Endodermal cell (in vitro differentiated cells): ENCODE results near the gene MARCHF3. TPM values are rescaled to one million over a fixed set of nuclear protein-coding genes. Genes with fewer than 3 reads are reported as not detected.

ENCODE experiments used
- DNase-seq: peaks from one replicate; pipeline ENCODE4 v3.0.0-alpha.2; 2017
- H3K27ac ChIP-seq: 2 replicates; pipeline ENCODE4 v1.5.1; 2013; ENCODE audit warnings: mild to moderate bottlenecking, low read depth, low read length, moderate library complexity
- H3K27me3 ChIP-seq: 2 replicates; pipeline ENCODE4 v1.6.1; 2013; ENCODE audit warnings: mild to moderate bottlenecking, low read length, moderate library complexity; ENCODE audit not compliant: insufficient read depth, control insufficient read depth, poor library complexity, severe bottlenecking
- H3K36me3 ChIP-seq: 2 replicates; pipeline ENCODE4 v1.7.0; 2013; ENCODE audit warnings: mild to moderate bottlenecking, low read length, moderate library complexity; ENCODE audit not compliant: control insufficient read depth, insufficient read depth
- H3K4me1 ChIP-seq: one replicate; pipeline ENCODE4 v1.7.0; 2013; ENCODE audit warnings: low read length; ENCODE audit not compliant: control insufficient read depth, insufficient read depth
- H3K4me3 ChIP-seq: 2 replicates; pipeline ENCODE4 v1.5.1; 2013; ENCODE audit warnings: mild to moderate bottlenecking, low read length, moderate library complexity
- H3K9ac ChIP-seq: 2 replicates; pipeline ENCODE4 v1.6.1; 2013; ENCODE audit warnings: mild to moderate bottlenecking, low read length, moderate library complexity; ENCODE audit not compliant: poor library complexity, severe bottlenecking; ENCODE audit errors: extremely low read depth
- H3K9me3 ChIP-seq: 2 replicates; pipeline ENCODE4 v1.6.1; 2013; ENCODE audit warnings: mild to moderate bottlenecking, low read length, moderate library complexity; ENCODE audit not compliant: control insufficient read depth
- H3K27ac Mint-ChIP-seq: 2 replicates; pipeline ENCODE4 v1.8.0; 2020; ENCODE audit warnings: mixed read lengths
- H3K27me3 Mint-ChIP-seq: 2 replicates; pipeline ENCODE4 v1.8.0; 2021; ENCODE audit warnings: mild to moderate bottlenecking, mixed read lengths; ENCODE audit not compliant: insufficient read depth
- H3K36me3 Mint-ChIP-seq: 2 replicates; pipeline ENCODE4 v1.8.0; 2020; ENCODE audit warnings: low read depth, mixed read lengths
- H3K4me1 Mint-ChIP-seq: 2 replicates; pipeline ENCODE4 v1.8.0; 2020; ENCODE audit warnings: mixed read lengths
- H3K4me3 Mint-ChIP-seq: 2 replicates; pipeline ENCODE4 v1.8.0; 2020; ENCODE audit warnings: mild to moderate bottlenecking, moderate library complexity, mixed read lengths
- H3K9me3 Mint-ChIP-seq: 2 replicates; pipeline ENCODE4 v1.8.0; 2020; ENCODE audit warnings: mild to moderate bottlenecking, mixed read lengths
- WGBS, 2 experiments: methylation state at CpG; one replicate each; pipeline versions ENCODE4 v1.1.5 to v1.1.7; 2013; ENCODE audit warnings: missing lambda C conversion rate in 2 of 2, mixed read lengths in 1 of 2; ENCODE audit not compliant: insufficient coverage in 1 of 2, insufficient read length in 1 of 2; 5-methylcytosine and 5-hydroxymethylcytosine counted together
- total RNA-seq, 2 donors: library from RNA; stranded (reverse); fragmentation: NEBNext Ultra II Directional in 1 of 2; extraction: Animal tissue kit (Norgen Biotek cat#: 25700) in 1 of 2; gene quantifications; 2 replicates in 1 of 2; 3 replicates in 1 of 2; pipeline ENCODE4 v1.2.1, GENCODE V29; 2021
- TF ChIP-seq, protein P1 (sequence below): fragments of 200-600 bp; sonication (generic); conservative IDR thresholded peaks from 2 replicates; pipeline ENCODE4 v1.5.0; 2021; ENCODE audit warnings: antibody characterized with exemption, mild to moderate bottlenecking

Gene MARCHF3
- total RNA-seq, 2 donors from 2014 or later = 4.4 to 11.3 TPM

DNA sequence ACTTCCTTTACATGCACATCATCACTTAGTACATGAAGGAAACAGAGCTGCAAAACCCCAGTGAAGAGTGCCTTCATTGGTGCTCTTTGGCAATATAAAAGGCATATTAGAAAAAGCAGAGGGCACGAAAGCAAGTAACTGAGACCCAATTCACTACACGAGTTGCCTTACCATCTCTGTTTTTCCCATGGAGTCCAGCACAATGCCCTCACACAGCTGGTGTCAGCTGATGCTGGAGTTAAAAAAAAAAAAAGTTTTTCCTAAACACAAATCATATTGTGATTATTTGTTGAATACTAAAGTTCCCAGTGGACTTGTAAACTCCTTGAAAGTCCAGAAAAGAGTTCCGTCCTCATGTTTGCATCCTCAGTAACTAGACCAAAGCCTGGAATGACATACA lies 25.6 kb downstream of the MARCHF3 start:
- TF ChIP-seq, protein P1, sequence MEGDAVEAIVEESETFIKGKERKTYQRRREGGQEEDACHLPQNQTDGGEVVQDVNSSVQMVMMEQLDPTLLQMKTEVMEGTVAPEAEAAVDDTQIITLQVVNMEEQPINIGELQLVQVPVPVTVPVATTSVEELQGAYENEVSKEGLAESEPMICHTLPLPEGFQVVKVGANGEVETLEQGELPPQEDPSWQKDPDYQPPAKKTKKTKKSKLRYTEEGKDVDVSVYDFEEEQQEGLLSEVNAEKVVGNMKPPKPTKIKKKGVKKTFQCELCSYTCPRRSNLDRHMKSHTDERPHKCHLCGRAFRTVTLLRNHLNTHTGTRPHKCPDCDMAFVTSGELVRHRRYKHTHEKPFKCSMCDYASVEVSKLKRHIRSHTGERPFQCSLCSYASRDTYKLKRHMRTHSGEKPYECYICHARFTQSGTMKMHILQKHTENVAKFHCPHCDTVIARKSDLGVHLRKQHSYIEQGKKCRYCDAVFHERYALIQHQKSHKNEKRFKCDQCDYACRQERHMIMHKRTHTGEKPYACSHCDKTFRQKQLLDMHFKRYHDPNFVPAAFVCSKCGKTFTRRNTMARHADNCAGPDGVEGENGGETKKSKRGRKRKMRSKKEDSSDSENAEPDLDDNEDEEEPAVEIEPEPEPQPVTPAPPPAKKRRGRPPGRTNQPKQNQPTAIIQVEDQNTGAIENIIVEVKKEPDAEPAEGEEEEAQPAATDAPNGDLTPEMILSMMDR = no peak
- peaks cover 2% of the 10 kb centered on the region for H3K36me3 Mint-ChIP-seq
- H3K4me1 Mint-ChIP-seq = peaks cover 2% of the 10 kb centered on the region
- H3K4me3 Mint-ChIP-seq = no peak overlapping the region
- Histone ChIP-seq H3K27ac (no peak overlapping the region), H3K27me3 (no peaks in the 10 kb centered on the region), H3K9ac (no peak overlapping the region), H3K4me3 (no peak overlapping the region), H3K36me3 (no peaks in the 10 kb centered on the region), H3K4me1 (peaks cover 3% of the 10 kb centered on the region), H3K9me3 (no peaks in the 10 kb centered on the region)
- WGBS, 2 experiments = 92 to 93% methylated on average over 2 to 3 of the region's 3 CpGs
- no peaks in the 10 kb centered on the region for H3K27me3 Mint-ChIP-seq
- H3K27ac Mint-ChIP-seq = no peak overlapping the region
- H3K9me3 Mint-ChIP-seq = no peaks in the 10 kb centered on the region
- DNase-seq = no peak

DNA sequence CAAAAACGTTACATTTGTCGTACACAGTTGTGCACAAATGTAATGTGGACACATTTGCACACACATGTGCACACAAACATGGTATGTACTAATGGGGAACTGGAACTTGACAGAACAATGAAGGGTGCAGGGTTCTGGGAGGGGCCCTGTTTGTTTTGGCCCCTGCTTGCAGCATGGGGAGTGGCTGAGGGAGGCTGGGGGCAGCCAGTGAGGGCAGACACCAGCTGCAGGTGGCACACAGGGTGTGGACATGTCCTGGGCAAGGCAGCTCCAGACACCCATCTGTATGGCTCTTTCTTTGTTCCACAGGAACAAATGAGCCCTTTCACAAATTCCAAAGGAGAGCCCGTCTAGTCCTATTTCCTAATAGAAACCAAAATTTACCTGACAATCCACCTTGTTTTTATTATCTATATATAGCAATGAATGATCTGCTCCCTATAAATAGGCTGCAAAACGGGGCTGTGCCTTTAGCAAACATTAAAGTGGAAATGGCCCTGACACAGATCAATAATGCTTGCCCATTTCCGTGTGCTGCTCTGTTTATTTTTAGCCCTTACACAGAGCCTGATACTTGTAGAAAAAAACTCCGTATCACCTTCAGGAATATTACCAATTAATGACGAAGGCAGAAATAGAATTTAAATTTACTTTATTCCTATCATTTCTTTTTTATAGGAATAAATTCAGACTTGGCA lies 26.4 kb downstream of the MARCHF3 start:
- Mint-ChIP-seq H3K4me3 (no peak overlapping the region), H3K27ac (no peak overlapping the region)

DNA sequence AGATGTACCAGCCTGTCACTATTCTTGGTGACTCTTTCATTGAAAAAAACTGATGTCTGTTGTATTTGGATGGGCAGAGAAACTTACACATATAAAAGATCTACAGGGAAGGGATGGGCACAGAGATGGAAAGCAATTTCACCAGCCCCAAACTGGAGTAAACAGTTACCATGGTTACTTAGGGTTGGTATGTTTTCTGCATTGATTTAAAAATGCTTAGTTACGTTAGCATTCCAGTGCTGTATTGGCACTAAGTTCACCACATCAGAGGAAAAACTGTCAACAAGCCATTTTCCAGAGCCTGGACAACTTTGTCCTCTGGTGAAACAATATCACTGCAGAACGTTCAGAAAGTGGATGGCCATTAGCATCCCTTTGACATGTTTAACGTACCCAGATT lies 28.0 kb downstream of the MARCHF3 start:
- H3K36me3 ChIP-seq = no peaks in the 10 kb centered on the region
- H3K27me3 ChIP-seq = no peaks in the 10 kb centered on the region
- Mint-ChIP-seq H3K27ac (no peak overlapping the region), H3K9me3 (no peaks in the 10 kb centered on the region), H3K36me3 (peaks cover 2% of the 10 kb centered on the region), H3K27me3 (no peaks in the 10 kb centered on the region), H3K4me1 (peaks cover 9% of the 10 kb centered on the region), H3K4me3 (no peak overlapping the region)
- DNase-seq = no peak
- no peak overlapping the region for H3K4me3 ChIP-seq
- TF ChIP-seq, protein P1 = no peak
- 74 to 87% methylated on average over 3 of the region's 3 CpGs for WGBS, 2 experiments
- H3K4me1 ChIP-seq = peaks cover 7% of the 10 kb centered on the region
- no peak overlapping the region for H3K9ac ChIP-seq
- no peaks in the 10 kb centered on the region for H3K9me3 ChIP-seq
- no peak overlapping the region for H3K27ac ChIP-seq

More for the DNA sequence above, 26.4 kb downstream of the MARCHF3 start:
- H3K27ac ChIP-seq = no peak overlapping the region
- Mint-ChIP-seq H3K9me3 (no peaks in the 10 kb centered on the region), H3K36me3 (peaks cover 2% of the 10 kb centered on the region), H3K4me1 (peaks cover 2% of the 10 kb centered on the region), H3K27me3 (no peaks in the 10 kb centered on the region)
- DNase-seq = no peak
- peaks cover 3% of the 10 kb centered on the region for H3K4me1 ChIP-seq
- no peak overlapping the region for H3K4me3 ChIP-seq
- WGBS, 2 experiments = 92 to 93% methylated on average over 4 to 6 of the region's 7 CpGs
- H3K36me3 ChIP-seq = no peaks in the 10 kb centered on the region
- H3K27me3 ChIP-seq = no peaks in the 10 kb centered on the region
- TF ChIP-seq, protein P1 = no peak
- no peak overlapping the region for H3K9ac ChIP-seq
- no peaks in the 10 kb centered on the region for H3K9me3 ChIP-seq
